ENCODE results near the gene HSD17B2. TPM values are rescaled to one million over a fixed set of nuclear protein-coding genes. Genes with fewer than 3 reads are reported as not detected.
A peak's percentile ranks its signal among the peaks of the same experiment; 100 is the strongest.

Gene HSD17B2
- polyA plus RNA-seq, 1 experiment: 0.60 TPM

GRCh38 chr16:82024883-82025282 is 10.2 kb upstream of the HSD17B2 start:
- ChIA-PET POLR2A (interaction anchor here (0.6 kb wide), 1 partner anchor 112 kb away, joined by 3 read pairs; no protein-coding TSS in a partner anchor), CTCF (interaction anchor here (1.8 kb wide), 1 partner anchor 205 kb away, joined by 5 read pairs; no protein-coding TSS in a partner anchor)
- no peak for TF ChIP-seq CTCF (IDR thresholded peaks at IDR 0.05; ENCODE audit: insufficient read depth, low read depth, low read length)
- H3K27me3 ChIP-seq (ENCODE audit: control insufficient read depth, insufficient read depth, low read length): peaks cover 2% of the 10 kb centered on the region
- no peaks in the 10 kb centered on the region for H3K36me3 ChIP-seq (ENCODE audit: control insufficient read depth, insufficient read depth, low read length)
- no peak overlapping the region for H3K4me3 ChIP-seq (ENCODE audit: low read depth, low read length)
- no peak for DNase-seq (ENCODE audit: low read depth)

GRCh38 chr16:82027629-82028064 is 7.4 kb upstream of the HSD17B2 start:
- Histone ChIP-seq H3K36me3 (ENCODE audit: control insufficient read depth, insufficient read depth, low read length) (no peaks in the 10 kb centered on the region), H3K4me3 (ENCODE audit: low read depth, low read length) (no peak overlapping the region), H3K27me3 (ENCODE audit: control insufficient read depth, insufficient read depth, low read length) (peaks cover 2% of the 10 kb centered on the region)
- ChIA-PET CTCF (interaction anchor here (0.6 to 0.7 kb wide), 2 partner anchors 11 to 204 kb away, joined by 3 read pairs; no protein-coding TSS in a partner anchor), POLR2A (no interaction called here)
- DNase-seq (ENCODE audit: low read depth): no peak
- TF ChIP-seq CTCF (IDR thresholded peaks at IDR 0.05; ENCODE audit: insufficient read depth, low read depth, low read length): no peak

GRCh38 chr16:82031116-82032084 is 3.7 kb upstream of the HSD17B2 start:
- DNase-seq (ENCODE audit: low read depth): peak; percentile 41
- H3K27me3 ChIP-seq (ENCODE audit: control insufficient read depth, insufficient read depth, low read length): no peaks in the 10 kb centered on the region
- TF ChIP-seq CTCF (IDR thresholded peaks at IDR 0.05; ENCODE audit: insufficient read depth, low read depth, low read length): peak; percentile 77
- CTCF ChIA-PET: interaction anchor here (0.7 to 7.0 kb wide), 15 partner anchors 7 to 205 kb away, joined by 3 to 83 read pairs (median 3); no protein-coding TSS in a partner anchor
- H3K36me3 ChIP-seq (ENCODE audit: control insufficient read depth, insufficient read depth, low read length): no peaks in the 10 kb centered on the region
- POLR2A ChIA-PET: no interaction called here
- no peak overlapping the region for H3K4me3 ChIP-seq (ENCODE audit: low read depth, low read length)

- POLR2A ChIA-PET: no interaction called here
- no peaks in the 10 kb centered on the region for H3K36me3 ChIP-seq (ENCODE audit: control insufficient read depth, insufficient read depth, low read length)
Measured at GRCh38 chr16:82033006-82033405, 2.0 kb upstream of the HSD17B2 start.

More at GRCh38 chr16:82033006-82033405, 2.0 kb upstream of the HSD17B2 start:
- no peak overlapping the region for H3K4me3 ChIP-seq (ENCODE audit: low read depth, low read length)
- DNase-seq (ENCODE audit: low read depth): no peak
- CTCF ChIA-PET: interaction anchor here (0.8 to 7.0 kb wide), 9 partner anchors 9 to 200 kb away, joined by 3 to 83 read pairs (median 4); no protein-coding TSS in a partner anchor
- no peaks in the 10 kb centered on the region for H3K27me3 ChIP-seq (ENCODE audit: control insufficient read depth, insufficient read depth, low read length)
- TF ChIP-seq CTCF (IDR thresholded peaks at IDR 0.05; ENCODE audit: insufficient read depth, low read depth, low read length): no peak

Data from BJ (cell line).